Mucosa of descending colon (tissue), 3 donors: ENCODE data around the gene RPRD1B. TPM values are rescaled to one million over a fixed set of nuclear protein-coding genes. Genes with fewer than 3 reads are reported as not detected.

ENCODE experiments used
- ATAC-seq: fragments of 200-7000 bp; cut with Tn5 transposase; one replicate; pipeline ENCODE4 v1.9.1; 2020; ENCODE audit warnings: mild to moderate bottlenecking, moderate library complexity
- DNase-seq, 3 donors: peaks; one replicate each; pipeline ENCODE4 v3.0.0-alpha.2; 2020
- H3K36me3 ChIP-seq: fragments of 200-600 bp; one replicate; pipeline ENCODE4 v1.8.0; 2021; ENCODE audit warnings: low read depth, mild to moderate bottlenecking
- H3K4me1 ChIP-seq: fragments of 200-600 bp; one replicate; pipeline ENCODE4 v1.8.0; 2021; ENCODE audit warnings: low read depth, mild to moderate bottlenecking
- H3K4me3 ChIP-seq: fragments of 200-600 bp; one replicate; pipeline ENCODE4 v1.8.0; 2021; ENCODE audit warnings: mild to moderate bottlenecking
- H3K9me3 ChIP-seq: fragments of 200-600 bp; one replicate; pipeline ENCODE4 v1.8.0; 2021; ENCODE audit warnings: mild to moderate bottlenecking
- intact Hi-C, 2 donors: fragments of 100-400 bp; cut with DNase I in 1 of 2; cut with micrococcal nuclease in 1 of 2; formaldehyde crosslinking; loops; one replicate each; pipeline versions ENCODE4 v1.11.0 to v1.11.1; 2022; cut with DNase I, micrococcal nuclease
- total RNA-seq, 3 donors: library from RNA; stranded (reverse); fragmentation: NEBNext Ultra II Directional in 2 of 3; extraction: Animal tissue kit (Norgen Biotek cat#: 25700) in 2 of 3; gene quantifications; one replicate each; pipeline versions ENCODE4 v1.2.1 to v1.2.4, GENCODE V29; 2021 to 2023
- TF ChIP-seq, protein P1 (sequence below): fragments of 200-600 bp; IDR thresholded peaks from one replicate; pipeline ENCODE4 v1.8.0; 2022; ENCODE audit warnings: antibody characterized with exemption, mild to moderate bottlenecking
- donor health status: DM: no; HTN: no; CAD: no; lungs with moderate emphysema.
- donor health status: DM: no; HTN: no; CAD: no.
- donor health status: DM: no; HTN: yes; CAD: no.

The RPRD1B gene
- total RNA-seq, 3 donors from 2014 or later, result 28.2 to 36.3 (median 32.9) TPM

DNA sequence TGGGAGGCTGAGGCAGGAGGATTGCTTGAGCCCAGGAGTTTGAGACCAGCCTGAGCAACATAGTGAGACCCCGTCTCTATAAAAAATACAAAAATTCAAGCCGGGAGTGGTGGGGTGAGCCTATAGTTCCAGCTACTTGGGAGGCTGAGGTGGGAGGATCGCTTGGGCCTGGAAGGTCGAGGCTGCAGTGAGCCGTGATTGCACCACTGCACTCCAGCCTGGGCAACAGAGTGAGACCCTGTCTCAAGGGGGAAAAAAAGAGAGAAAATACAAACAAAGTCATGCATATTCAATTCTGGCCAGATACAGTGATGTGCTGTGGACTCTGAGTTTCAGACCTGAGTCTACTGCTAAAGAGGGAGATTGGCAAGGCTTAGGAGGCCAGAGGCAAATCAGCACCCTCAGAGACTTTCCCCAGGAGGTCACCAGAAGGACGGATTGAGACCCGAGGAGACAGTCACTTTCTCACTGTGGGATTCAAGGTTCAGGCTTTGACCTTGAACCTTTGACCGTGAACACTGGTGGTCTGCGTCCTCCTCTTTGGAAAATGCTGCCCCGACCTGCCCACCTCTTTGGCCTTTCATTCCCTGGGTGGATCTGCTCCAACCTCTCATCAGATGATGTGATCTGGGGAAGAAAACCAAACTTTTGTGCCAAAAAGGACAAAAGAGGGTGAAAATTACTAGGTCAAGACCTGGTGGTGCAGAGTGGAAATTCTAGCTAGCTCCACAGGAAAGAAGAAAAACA, 100.3 kb downstream of the RPRD1B start:
- H3K36me3 ChIP-seq, result no peaks in the 10 kb centered on the region
- DNase-seq (no peak), ATAC-seq (no peak)

DNA sequence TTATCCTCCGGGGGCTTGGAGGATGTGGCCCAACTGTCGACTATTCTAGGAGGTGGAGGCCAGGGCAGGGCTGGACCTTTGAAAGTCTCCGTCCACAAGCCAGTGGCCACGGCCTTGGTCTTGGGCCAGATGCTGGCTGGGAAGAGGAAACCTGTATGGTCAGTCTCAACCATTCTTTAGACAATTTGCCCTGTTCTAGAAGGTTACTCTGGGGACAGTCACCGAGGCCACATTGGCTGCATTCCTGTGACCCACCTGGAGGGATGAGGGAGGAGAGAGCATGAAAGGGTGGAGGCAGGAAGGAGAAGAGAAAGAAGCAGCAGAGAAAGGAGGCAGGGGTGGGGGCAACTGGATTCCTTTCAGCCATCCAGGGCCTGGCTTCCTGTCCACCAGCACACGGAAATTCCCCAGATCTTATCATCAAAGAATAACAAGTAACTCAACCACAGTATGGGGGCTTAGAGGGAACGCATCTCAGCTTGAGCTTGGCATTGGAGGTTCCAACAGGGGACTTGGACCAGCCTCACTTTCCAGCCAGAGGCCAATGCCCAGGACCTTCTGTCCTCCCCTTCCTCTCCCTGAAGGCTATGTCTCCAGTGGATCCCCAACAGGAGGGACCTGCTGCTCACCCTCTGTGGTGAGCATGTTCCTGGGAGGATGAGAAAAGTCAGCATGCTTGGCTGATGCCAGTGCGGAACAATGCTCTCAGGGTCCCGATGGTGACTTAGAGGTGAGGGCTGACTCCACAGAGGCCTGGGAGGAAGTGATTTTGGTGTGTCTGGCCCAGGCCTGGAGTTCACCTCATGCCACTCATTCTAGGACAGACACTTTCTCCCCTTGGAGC, 101.1 kb downstream of the RPRD1B start:
- no peaks in the 10 kb centered on the region for H3K36me3 ChIP-seq
- H3K4me1 ChIP-seq, result no peaks in the 10 kb centered on the region
- DNase-seq (no peak), ATAC-seq (no peak)
- no peaks in the 10 kb centered on the region for H3K9me3 ChIP-seq
- intact Hi-C loops, result no loop called here
- no peak overlapping the region for H3K4me3 ChIP-seq
- TF ChIP-seq, protein P1, sequence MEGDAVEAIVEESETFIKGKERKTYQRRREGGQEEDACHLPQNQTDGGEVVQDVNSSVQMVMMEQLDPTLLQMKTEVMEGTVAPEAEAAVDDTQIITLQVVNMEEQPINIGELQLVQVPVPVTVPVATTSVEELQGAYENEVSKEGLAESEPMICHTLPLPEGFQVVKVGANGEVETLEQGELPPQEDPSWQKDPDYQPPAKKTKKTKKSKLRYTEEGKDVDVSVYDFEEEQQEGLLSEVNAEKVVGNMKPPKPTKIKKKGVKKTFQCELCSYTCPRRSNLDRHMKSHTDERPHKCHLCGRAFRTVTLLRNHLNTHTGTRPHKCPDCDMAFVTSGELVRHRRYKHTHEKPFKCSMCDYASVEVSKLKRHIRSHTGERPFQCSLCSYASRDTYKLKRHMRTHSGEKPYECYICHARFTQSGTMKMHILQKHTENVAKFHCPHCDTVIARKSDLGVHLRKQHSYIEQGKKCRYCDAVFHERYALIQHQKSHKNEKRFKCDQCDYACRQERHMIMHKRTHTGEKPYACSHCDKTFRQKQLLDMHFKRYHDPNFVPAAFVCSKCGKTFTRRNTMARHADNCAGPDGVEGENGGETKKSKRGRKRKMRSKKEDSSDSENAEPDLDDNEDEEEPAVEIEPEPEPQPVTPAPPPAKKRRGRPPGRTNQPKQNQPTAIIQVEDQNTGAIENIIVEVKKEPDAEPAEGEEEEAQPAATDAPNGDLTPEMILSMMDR, result no peak

More for the DNA sequence above, 100.3 kb downstream of the RPRD1B start:
- no peak overlapping the region for H3K4me3 ChIP-seq
- H3K9me3 ChIP-seq, result no peaks in the 10 kb centered on the region
- no peaks in the 10 kb centered on the region for H3K4me1 ChIP-seq
- TF ChIP-seq, protein P1, result no peak
- intact Hi-C loops, result no loop called here

DNA sequence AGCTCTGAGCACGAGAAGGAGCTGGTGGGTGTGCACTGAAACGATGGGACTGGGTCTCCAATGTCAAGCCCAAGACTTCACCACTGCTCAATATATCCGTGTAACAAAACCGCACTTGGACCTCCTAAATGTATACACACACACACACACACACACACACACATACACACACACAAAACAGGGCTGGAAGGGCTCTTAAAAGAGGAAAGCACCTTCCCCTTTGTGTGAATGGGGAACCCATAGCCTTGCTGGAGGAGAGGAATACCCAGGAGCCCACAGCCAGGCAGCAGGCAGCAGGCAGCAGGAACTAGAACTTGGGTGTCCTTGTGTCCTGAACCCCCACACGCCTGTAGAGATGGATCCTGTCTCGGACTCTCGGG, 101.7 kb downstream of the RPRD1B start:
- H3K9me3 ChIP-seq, result no peaks in the 10 kb centered on the region
- DNase-seq (no peak), ATAC-seq (no peak)
- no peak overlapping the region for H3K4me3 ChIP-seq
- TF ChIP-seq, protein P1, result no peak
- no peaks in the 10 kb centered on the region for H3K36me3 ChIP-seq
- intact Hi-C loops, result no loop called here
- H3K4me1 ChIP-seq, result peaks cover 1% of the 10 kb centered on the region

DNA sequence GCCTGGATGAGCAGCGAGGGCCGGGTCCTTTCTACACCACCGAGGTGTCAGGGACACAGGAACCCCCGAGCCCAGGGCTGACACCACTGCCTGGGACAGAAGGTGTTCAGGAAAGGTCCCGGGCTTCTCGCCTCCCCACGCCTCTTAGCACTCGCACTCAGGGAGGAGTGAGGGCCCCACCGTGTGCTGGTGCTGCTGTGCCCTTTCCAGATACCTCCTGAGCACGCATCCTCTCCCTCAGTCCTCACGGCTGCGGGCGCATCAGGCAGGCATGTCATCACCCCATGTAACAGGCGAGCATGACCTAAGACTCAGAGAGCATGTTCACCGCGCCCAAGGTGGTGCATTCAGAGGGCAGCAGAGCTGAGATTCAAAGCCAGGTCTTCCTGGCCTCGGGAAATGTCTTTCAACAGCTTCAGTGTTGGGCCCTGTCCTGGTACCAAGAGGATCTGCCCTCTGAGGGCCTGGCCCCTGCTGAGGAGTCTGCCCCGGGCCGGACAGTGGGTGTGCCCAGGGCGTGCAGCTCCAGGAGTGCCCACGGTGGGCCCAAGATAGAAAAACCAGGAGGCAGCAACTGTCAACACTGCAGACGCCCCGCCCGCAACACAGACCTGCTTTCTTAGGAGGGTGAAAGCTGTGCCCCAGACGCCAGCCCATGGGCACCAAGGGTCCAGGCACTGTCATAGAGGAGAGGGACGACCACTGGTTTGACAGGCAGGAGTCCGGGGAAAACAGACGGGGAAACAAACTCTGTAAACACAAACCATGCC, 102.3 kb downstream of the RPRD1B start:
- Histone ChIP-seq H3K36me3 (no peaks in the 10 kb centered on the region), H3K9me3 (no peaks in the 10 kb centered on the region), H3K4me3 (no peak overlapping the region), H3K4me1 (peaks cover 2% of the 10 kb centered on the region)
- DNase-seq (peak in 1 of 3 donors; percentile 22), ATAC-seq (no peak)
- TF ChIP-seq, protein P1, result no peak
- intact Hi-C loops, result no loop called here

DNA sequence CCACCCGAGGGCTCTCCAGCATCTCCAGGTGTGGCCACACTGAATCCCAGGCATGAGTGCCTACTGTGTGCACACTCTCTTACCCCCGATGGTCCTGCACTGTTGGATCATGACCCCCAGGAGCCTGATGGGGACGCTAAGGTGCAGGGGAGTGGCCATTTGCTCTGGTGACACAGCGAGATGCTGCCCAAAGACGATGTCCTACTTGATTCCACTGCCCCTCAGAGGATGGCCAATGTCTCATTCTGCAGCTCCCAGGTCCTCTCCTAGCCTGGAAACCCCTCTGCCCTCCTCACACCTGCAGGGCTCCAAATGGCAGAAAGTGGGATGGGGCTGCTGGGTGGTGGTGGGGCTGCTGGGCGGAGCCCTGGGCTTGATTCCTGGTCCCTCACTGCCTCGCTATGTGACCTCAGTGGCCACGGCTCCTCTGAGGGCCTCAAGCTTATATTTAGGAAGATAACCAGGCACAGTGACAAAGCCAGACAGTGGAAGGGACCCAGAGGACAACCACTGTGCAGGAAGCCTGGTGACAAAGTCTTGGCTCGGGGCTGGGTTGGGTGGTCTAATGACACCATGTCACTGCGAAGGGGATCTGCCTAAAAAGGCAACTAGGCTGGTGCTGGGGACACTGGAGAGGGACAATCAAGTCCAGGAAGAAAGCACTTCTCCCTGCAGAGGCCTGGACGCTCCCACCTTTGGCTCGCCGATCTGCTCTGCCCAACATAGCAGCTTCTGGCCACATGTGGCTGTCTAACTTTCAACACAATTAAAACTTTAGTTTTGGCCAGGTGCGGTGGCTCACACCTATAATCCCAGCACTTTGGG, 103.1 kb downstream of the RPRD1B start:
- intact Hi-C loops, result no loop called here
- no peaks in the 10 kb centered on the region for H3K36me3 ChIP-seq
- DNase-seq (peak in 1 of 3 donors; percentile 13), ATAC-seq (no peak)
- TF ChIP-seq, protein P1, result no peak
- H3K4me1 ChIP-seq, result peaks cover 2% of the 10 kb centered on the region
- H3K9me3 ChIP-seq, result no peaks in the 10 kb centered on the region
- H3K4me3 ChIP-seq, result no peak overlapping the region
